GM19468 (cell line): ENCODE measurements around the gene LGR5.
"Not testable (repeated sequence)": the region's sequence is repeated elsewhere in the genome, so short reads cannot be mapped to it uniquely, and the experiment has no call there.

Source experiments
- ATAC-seq: cut with Tn5 transposase; IDR thresholded peaks from one replicate; pipeline ENCODE4 v1.9.1; 2021; ENCODE audit warnings: mild to moderate bottlenecking, moderate library complexity, moderate number of reproducible peaks; ENCODE audit not compliant: unreplicated experiment; ENCODE audit errors: extremely low read depth

The LGR5 gene

GRCh38 chr12:71472441-71472911 lies 32.9 kb downstream of the LGR5 start:
- ATAC-seq, result no peak

- no peak for ATAC-seq
Measured at GRCh38 chr12:71474791-71475190, 35.2 kb downstream of the LGR5 start.

GRCh38 chr12:71475280-71475679 lies 35.7 kb downstream of the LGR5 start:
- ATAC-seq, result no peak

GRCh38 chr12:71476513-71476912 lies 36.9 kb downstream of the LGR5 start:
- ATAC-seq, result no peak

GRCh38 chr12:71477609-71478008 lies 38.0 kb downstream of the LGR5 start:
- ATAC-seq, result no peak

GRCh38 chr12:71478270-71478669 lies 38.7 kb downstream of the LGR5 start:
- no peak for ATAC-seq

- no peak for ATAC-seq
Measured at GRCh38 chr12:71484272-71484905, 44.8 kb downstream of the LGR5 start.

GRCh38 chr12:71490844-71491243 lies 51.2 kb downstream of the LGR5 start:
- not testable (repeated sequence) for ATAC-seq

GRCh38 chr12:71492604-71493003 lies 53.0 kb downstream of the LGR5 start:
- no peak for ATAC-seq

GRCh38 chr12:71499834-71500233 lies 60.2 kb downstream of the LGR5 start:
- no peak for ATAC-seq

GRCh38 chr12:71503579-71504391 lies 64.2 kb downstream of the LGR5 start:
- ATAC-seq, result no peak

GRCh38 chr12:71504476-71504875 lies 64.9 kb downstream of the LGR5 start:
- ATAC-seq, result no peak

- no peak for ATAC-seq
Measured at GRCh38 chr12:71509705-71510104, 70.1 kb downstream of the LGR5 start.

GRCh38 chr12:71517145-71517846 lies 77.7 kb downstream of the LGR5 start:
- no peak for ATAC-seq

GRCh38 chr12:71521125-71521524 lies 81.5 kb downstream of the LGR5 start:
- no peak for ATAC-seq

- no peak for ATAC-seq
Measured at GRCh38 chr12:71524626-71525025, 85.0 kb downstream of the LGR5 start.

- ATAC-seq, result no peak
Measured at GRCh38 chr12:71533703-71534102, 94.1 kb downstream of the LGR5 start.

- no peak for ATAC-seq
Measured at GRCh38 chr12:71536279-71536938, 96.8 kb downstream of the LGR5 start.

- no peak for ATAC-seq
Measured at GRCh38 chr12:71536939-71537622, 97.5 kb downstream of the LGR5 start.

- no peak for ATAC-seq
Measured at GRCh38 chr12:71538807-71539206, 99.2 kb downstream of the LGR5 start.
